WTC11 (cell line): ENCODE results near the gene COLGALT1.

Experiments
- CBFB ChIP-seq: sonication (generic); formaldehyde crosslinking; IDR thresholded peaks from 2 replicates; pipeline ENCODE4 v1.8.1; 2022; ENCODE audit warnings: mild to moderate bottlenecking, low read depth, missing genetic modification reagents
- CTCF ChIP-seq: fragments of 200-600 bp; IDR thresholded peaks from 2 replicates; pipeline ENCODE4 v1.8.0; 2022; ENCODE audit warnings: antibody characterized with exemption
- FOXP1 ChIP-seq: sonication (generic); formaldehyde crosslinking; IDR thresholded peaks from 2 replicates; pipeline ENCODE4 v1.8.0; 2022; ENCODE audit warnings: missing genetic modification reagents, mild to moderate bottlenecking, moderate library complexity, borderline replicate concordance
- JUN ChIP-seq: sonication (generic); formaldehyde crosslinking; IDR thresholded peaks from 2 replicates; pipeline ENCODE4 v1.8.0; 2023; ENCODE audit warnings: mild to moderate bottlenecking, missing genetic modification reagents
- STAT6 ChIP-seq: sonication (generic); formaldehyde crosslinking; conservative IDR thresholded peaks from 2 replicates; pipeline ENCODE4 v1.8.1; 2023; ENCODE audit warnings: mild to moderate bottlenecking, low read depth, missing genetic modification reagents, moderate library complexity
- TEAD1 ChIP-seq: sonication (generic); formaldehyde crosslinking; IDR thresholded peaks from 2 replicates; pipeline ENCODE4 v1.8.0; 2022; ENCODE audit warnings: mild to moderate bottlenecking, missing genetic modification reagents
- USF2 ChIP-seq: sonication (generic); formaldehyde crosslinking; IDR thresholded peaks from 2 replicates; pipeline ENCODE4 v1.8.1; 2023; ENCODE audit warnings: mild to moderate bottlenecking, missing genetic modification reagents, moderate library complexity
- ZNF138 ChIP-seq: sonication (generic); formaldehyde crosslinking; conservative IDR thresholded peaks from 2 replicates; pipeline ENCODE4 v1.8.1; 2022; ENCODE audit warnings: mild to moderate bottlenecking, moderate library complexity, missing genetic modification reagents

- TF ChIP-seq CBFB (CRISPR knock-in tag), result no peak
- no peak for TF ChIP-seq FOXP1 (CRISPR knock-in tag)
- no peak for TF ChIP-seq STAT6 (CRISPR knock-in tag)
- no peak for TF ChIP-seq CTCF
- TF ChIP-seq ZNF138 (CRISPR knock-in tag), result no peak
- no peak for TF ChIP-seq USF2 (CRISPR knock-in tag)
- TF ChIP-seq JUN (CRISPR knock-in tag), result no peak
- no peak for TF ChIP-seq TEAD1
Observed at GRCh38 chr19:17567940-17568339, 12.5 kb downstream of the COLGALT1 start.
